ENCODE measurements around the gene FAR2.

GRCh38 chr12:29212682-29213403, 63.8 kb downstream of the FAR2 start:
- no peak for TF ChIP-seq CTCF (conservative IDR thresholded peaks at IDR 0.05)
- no peak for TF ChIP-seq ZFX (IDR thresholded peaks at IDR 0.05)
